Measurements from ENCODE around the gene PLPP3. TPM values are rescaled to one million over a fixed set of nuclear protein-coding genes. Genes with fewer than 3 reads are reported as not detected.

PLPP3 gene
- polyA plus RNA-seq, 1 donor: 91.7 TPM

GRCh38 chr1:56463376-56463775 lies 116.0 kb downstream of the PLPP3 start:
- DNase-seq: no peak

- no peak for DNase-seq
These were observed 117.2 kb downstream of the PLPP3 start for GRCh38 chr1:56462209-56462608.

- no peak for DNase-seq
These were observed 117.9 kb downstream of the PLPP3 start for GRCh38 chr1:56461158-56462127.

DNA sequence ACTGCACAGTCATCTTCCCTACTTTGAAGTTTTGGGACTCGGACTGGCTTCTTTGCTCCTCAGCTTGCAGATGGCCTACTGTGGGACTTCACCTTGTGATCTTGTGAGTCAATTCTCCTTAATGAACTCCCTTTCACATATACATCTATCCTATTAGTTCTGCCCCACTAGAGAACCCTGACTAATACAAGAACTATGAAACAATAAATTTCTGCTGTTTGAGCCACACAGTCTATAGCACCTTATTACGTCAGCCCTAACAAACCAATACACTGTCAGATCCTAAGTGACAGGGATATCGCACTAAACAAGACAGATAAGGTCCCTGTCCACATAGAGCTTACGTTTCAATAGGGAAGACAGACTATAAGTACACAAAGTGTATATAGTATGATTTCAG lies 120.1 kb downstream of the PLPP3 start:
- DNase-seq: no peak

DNA sequence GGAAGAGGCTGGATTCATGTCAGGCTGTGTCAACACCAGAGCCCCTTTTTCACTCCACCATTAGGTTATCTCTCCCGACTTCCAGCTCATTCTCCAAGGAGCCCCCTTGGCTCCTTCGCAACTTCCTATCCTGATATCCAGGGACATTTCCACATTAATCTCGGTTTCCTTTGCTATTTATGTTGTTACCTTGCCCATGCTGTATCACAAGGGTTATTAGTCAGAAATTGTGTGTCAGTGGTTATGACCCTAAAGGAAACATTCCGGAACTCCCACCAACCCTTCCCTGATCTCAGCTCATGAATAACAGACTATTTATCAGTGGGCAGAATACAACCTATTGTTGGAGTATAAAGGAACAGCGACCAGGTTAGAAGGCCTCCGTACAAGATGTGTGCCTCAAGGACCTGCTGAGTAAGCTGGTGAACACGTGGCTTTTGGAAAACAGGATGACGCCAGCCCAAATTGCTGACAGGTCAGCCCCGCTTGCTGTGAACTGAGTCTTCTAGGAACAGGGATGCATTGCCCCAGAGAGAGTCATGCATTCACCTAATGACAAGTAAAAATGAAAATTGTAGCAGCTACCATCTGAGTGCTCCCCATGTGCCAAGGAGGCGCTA lies 121.5 kb downstream of the PLPP3 start:
- DNase-seq: no peak

- no peak for DNase-seq
These were observed 122.8 kb downstream of the PLPP3 start for GRCh38 chr1:56456435-56457101.

DNA sequence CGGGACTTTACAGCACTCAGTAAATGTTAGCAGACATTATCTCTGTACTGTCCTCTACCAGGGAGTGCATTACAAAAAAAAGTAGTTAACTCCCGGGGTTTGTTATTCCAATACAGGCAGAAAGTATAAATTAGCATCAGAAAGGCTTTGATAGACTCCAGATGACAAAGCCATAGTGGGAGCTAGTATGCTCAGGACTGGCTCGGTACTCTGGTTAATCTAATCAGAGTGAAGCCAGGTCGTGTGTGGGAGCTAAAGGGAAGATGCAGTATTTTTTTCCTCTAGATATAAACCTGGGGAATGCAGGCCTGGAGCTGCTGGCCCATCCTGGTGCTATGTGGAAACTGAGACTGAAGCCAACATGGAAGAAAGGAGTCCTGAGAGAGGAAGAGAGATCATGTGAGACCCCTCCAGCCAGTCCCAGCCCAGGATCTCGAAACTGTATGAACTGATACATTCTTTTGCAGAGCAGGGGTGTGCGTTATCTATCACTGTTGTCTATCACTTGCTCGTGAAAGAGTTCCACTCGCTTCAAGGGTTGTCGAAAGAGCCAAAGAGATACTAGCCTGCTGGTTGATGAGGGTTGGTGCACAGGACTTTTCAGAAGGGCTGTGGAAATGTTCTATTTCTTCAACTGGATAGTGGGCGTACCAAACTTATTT lies 125.8 kb downstream of the PLPP3 start:
- DNase-seq: no peak

DNA sequence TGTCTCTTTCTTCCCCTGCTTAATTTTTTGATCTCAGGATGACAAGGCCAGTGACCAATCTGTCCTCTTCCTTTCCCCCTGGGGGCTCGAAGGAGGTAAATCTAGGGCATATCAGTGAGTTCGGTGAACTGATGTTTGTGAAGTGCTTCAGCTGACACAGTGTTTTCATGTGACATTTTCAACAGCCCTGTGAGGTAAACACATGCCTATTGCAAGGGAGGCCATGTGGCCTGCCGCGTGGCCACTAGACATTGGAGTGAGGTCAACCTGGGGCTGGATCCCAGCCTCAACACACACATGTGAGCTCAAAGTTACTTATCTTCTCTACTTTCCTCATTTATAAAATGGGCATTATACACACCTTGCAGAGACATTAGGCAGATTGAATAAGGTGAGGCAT lies 126.3 kb downstream of the PLPP3 start:
- no peak for DNase-seq

- no peak for DNase-seq
These were observed 127.0 kb downstream of the PLPP3 start for GRCh38 chr1:56452027-56453011.

DNA sequence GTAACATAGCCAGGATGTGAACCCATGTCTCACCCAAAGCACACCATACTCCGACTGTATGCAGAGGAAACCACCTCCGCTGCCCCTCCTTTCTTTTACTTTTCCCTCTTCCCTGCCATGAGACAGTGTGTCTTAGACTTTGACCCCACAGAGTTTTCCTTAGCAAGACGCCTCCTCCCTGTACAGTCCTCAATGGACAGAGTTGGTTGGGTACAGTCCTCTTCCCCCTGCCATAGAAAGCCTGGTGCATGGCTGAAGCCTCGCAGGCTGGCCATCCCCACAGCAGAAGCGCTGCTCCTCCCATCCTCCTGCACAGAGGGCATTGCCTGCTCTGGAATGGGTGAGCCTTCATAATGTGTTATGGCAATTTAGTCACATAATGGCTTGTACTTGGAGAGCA lies 127.9 kb downstream of the PLPP3 start:
- no peak for DNase-seq

GRCh38 chr1:56450004-56450666 lies 129.2 kb downstream of the PLPP3 start:
- DNase-seq: no peak

DNA sequence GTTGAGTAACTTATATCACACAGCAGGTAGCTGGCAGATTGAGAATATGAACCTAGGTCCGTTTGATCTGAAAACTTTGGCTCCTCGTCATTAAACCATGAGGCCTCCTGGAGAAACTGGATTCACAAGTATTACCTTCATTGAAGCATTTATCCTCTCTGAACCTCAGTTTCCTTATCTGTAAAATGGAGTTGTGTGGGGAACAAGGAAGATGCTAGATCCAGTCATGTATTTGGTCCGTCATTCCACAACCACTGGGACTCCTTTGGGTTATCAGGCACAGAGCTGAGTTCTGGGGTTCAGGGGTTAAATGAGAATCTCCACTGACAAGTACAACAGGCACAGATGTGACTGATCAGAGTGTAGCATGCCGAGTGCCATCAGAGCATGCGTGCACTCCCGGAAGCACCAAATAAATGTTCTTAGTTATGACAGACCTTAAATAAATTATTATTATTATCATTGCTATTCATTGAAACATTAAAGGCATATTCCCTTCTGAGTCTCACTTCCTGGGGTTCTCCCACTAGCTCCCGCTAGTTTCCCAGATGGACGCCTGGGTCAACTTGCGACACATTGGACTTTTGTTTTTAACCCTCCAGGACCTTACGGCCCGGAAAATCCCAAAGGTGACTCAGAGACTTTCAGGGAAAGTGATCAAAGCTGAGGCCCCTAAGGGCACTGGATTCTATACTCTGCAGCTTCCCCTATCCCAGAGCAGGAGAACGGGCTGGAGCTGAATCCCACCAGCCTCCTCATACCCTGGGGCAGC lies 130.6 kb downstream of the PLPP3 start:
- DNase-seq: no peak

GRCh38 chr1:56447823-56448222 lies 131.5 kb downstream of the PLPP3 start:
- DNase-seq: no peak

- DNase-seq: no peak
These were observed 132.7 kb downstream of the PLPP3 start for GRCh38 chr1:56446531-56447098.

DNA sequence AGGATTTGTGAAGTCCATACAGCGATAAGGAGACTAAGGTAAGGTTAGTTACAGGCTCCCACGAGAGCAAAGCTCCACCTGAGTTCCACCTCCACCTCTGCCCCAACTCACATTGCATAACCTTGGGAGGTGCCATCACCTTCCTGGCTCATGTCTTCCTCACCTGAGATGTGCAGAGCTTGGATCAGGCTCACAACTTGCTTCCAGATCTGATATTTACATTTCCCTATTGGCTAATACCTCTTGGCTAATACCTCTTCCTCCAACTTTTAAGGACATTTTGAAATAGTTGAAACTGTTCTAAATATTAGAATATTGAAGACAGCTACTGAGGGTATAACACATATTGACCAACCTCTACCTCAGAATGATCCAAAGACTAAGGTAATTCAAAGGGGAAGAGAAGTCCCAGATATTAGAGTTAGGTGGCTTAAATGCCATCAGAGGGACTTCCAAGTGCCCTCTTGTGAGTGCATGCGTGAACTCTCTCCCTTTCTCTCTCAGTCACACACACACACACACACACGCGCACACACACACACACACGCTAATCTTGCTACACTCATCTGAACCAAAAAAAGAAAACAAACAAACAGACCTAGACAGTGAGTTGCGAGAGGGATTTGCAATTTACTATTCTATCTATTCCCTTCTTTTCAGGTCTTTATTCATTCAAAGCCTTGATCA lies 134.3 kb downstream of the PLPP3 start:
- no peak for DNase-seq
